HUES64 (cell line): ENCODE results near the gene ADAMTS17.

Experiments
- H3K27ac ChIP-seq: 2 replicates; pipeline ENCODE4 v1.7.0; 2013; ENCODE audit warnings: low read depth, low read length, inconsistent platforms
- H3K27me3 ChIP-seq: 2 replicates; pipeline ENCODE4 v1.6.1; 2013; ENCODE audit warnings: mild to moderate bottlenecking, low read length; ENCODE audit not compliant: insufficient read depth
- H3K36me3 ChIP-seq: 2 replicates; pipeline ENCODE4 v1.6.1; 2013; ENCODE audit warnings: mild to moderate bottlenecking, low read length; ENCODE audit not compliant: insufficient read depth
- H3K4me1 ChIP-seq: 2 replicates; pipeline ENCODE4 v1.6.1; 2013; ENCODE audit warnings: mild to moderate bottlenecking, low read length, moderate library complexity; ENCODE audit not compliant: insufficient read depth
- H3K4me3 ChIP-seq: 2 replicates; pipeline ENCODE4 v1.5.1; 2013; ENCODE audit warnings: mild to moderate bottlenecking, low read length, moderate library complexity
- H3K9ac ChIP-seq: 2 replicates; pipeline ENCODE4 v1.6.1; 2013; ENCODE audit warnings: mild to moderate bottlenecking, low read depth, low read length
- H3K9me3 ChIP-seq: 2 replicates; pipeline ENCODE4 v1.6.1; 2013; ENCODE audit warnings: low read depth, low read length; ENCODE audit not compliant: insufficient read depth
- WGBS: fragments of 150-250, 120-280 bp; methylation state at CpG from one replicate; pipeline ENCODE4 v1.1.7; 2013; ENCODE audit warnings: missing lambda C conversion rate; 5-methylcytosine and 5-hydroxymethylcytosine counted together

The ADAMTS17 gene

DNA sequence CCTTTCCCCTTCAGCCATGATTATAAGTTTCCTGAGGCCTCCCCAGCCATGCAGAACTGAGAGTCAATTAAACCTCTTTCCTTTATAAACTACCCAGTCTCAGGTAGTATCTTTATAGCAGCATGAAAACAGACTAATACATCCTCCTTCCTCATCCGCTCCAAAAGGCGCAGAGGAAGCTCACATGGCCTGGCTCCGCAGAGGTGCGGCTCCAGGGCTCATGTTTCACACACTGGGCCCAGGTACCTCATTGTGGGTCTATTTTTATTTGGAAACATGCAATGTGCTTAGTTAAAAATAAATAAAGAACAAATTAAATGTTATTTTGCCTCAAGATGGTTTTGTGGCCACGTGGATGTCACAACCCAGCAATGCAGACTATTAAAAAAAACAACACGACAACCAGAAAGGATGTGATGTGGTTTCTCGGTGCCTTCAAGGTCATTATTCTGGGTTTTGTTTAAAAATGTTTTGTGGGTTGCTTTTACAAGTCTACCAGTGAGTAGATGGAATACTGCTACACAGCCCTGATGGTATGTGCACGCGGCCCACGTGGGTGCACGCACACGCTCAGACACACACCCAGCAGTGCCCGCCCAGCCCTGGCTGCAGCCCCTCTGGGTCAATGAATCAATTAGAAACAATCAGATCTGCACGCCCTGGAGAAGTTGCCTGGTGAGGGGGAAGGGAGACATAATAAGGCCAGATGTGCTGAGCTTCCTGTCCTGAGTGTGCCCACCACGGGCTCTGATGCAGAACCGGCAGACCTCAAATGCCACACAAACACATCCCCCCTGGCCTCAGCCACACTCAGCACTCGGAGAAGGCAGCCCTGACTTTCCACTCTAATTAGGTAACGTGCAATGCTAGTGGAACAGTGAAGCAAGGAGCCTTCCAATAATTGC is 140.1 kb downstream of the ADAMTS17 start:
- Histone ChIP-seq H3K9me3 (no peaks in the 10 kb centered on the region; the same call in 1 of the 2 replicates), H3K4me1 (peaks cover 5% of the 10 kb centered on the region), H3K27me3 (no peaks in the 10 kb centered on the region), H3K9ac (no peak overlapping the region), H3K4me3 (no peak overlapping the region), H3K36me3 (no peaks in the 10 kb centered on the region), H3K27ac (no peak overlapping the region)
- WGBS = 92% methylated on average over 18 of the region's 18 CpGs

DNA sequence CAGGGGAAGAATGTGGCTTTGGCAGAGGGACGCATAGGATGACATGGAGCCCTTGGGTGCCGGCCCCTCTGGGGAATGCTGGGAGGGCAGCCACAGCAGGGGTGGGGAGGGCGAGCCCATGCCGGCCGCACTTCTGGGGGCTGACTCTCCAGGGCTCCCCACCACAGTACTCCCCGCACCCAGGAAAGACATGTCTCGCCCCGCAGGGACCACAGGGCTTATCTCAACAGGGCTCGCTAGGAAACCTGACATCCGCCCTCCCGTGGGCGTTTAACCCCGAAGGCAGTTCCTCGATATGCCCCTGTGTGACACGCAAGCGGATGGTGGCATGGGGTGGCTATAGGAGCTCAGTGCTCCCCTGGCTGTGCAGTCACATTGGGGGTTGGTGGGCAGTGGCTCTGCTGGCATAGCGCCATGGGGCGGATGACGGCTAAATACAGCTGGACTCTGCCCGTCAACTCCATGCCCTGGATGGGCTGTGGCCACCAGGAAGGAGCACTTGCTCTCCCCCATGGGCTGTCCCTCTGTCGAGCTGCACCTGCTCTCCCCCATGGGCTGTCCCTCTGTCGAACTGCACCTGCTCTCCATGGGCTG is 141.4 kb downstream of the ADAMTS17 start:
- Histone ChIP-seq H3K4me1 (peaks cover 2% of the 10 kb centered on the region; the same call in 1 of the 2 replicates), H3K36me3 (no peaks in the 10 kb centered on the region), H3K27me3 (no peaks in the 10 kb centered on the region), H3K9ac (no peak overlapping the region), H3K4me3 (no peak overlapping the region), H3K9me3 (no peaks in the 10 kb centered on the region; the same call in 1 of the 2 replicates), H3K27ac (no peak overlapping the region)
- WGBS = 96% methylated on average over 22 of the region's 22 CpGs

DNA sequence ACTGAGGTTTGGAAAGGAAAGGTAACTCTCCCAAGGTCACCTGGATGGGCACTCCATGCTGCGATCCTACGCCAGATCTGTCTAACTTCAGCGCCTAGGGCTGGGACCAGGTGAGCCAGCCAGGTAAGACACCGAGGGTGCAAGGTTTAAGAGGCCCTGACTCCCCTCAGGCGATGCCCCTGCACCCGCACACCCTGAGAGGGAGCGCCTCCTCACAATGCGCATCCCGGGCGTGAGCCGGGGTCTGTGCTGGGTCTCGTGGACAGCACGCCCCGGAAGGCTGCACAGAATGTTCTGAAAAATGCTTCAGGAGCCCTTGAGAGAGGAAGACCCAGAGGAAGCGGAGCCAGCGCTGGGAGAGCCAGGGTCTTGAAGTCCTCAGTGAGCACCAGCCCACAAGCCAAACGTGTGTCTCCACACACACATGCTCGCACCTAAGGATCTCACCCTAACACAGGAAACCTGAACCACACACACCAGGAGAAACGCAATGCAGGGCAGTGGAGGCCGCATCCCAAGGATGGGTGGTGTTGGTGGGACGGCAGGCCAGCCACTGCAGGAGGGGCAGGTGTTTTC is 142.0 kb downstream of the ADAMTS17 start:
- 96% methylated on average over 21 of the region's 21 CpGs for WGBS
- Histone ChIP-seq H3K9me3 (no peaks in the 10 kb centered on the region; the same call in 1 of the 2 replicates), H3K9ac (no peak overlapping the region), H3K36me3 (no peaks in the 10 kb centered on the region), H3K4me3 (no peak overlapping the region), H3K4me1 (peaks cover 2% of the 10 kb centered on the region; the same call in 1 of the 2 replicates), H3K27ac (no peak overlapping the region), H3K27me3 (no peaks in the 10 kb centered on the region)

DNA sequence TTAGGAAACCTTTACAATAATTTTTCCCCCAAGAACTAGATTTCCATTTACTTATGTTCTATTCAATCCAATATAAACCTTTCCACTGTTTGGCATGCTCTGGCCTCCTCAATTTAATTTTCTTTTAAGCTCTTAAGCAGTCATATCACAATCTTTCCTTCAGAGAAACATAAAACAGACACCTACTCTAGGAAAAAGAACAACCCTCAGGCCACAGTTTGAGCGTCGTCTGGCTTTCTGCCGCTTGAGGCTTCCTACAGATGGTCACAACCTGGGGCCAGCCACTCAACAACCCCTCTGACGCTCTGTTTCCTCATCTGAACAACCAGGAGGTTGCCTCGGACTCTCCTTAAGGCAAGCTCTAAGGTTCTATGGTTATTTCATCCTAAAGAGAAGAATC is 143.3 kb downstream of the ADAMTS17 start:
- no peak overlapping the region for H3K27ac ChIP-seq
- H3K4me1 ChIP-seq = peaks cover 2% of the 10 kb centered on the region; the same call in 1 of the 2 replicates
- H3K36me3 ChIP-seq = no peaks in the 10 kb centered on the region
- H3K9me3 ChIP-seq = no peaks in the 10 kb centered on the region
- WGBS = 95% methylated on average over 5 of the region's 5 CpGs
- no peak overlapping the region for H3K4me3 ChIP-seq
- no peak overlapping the region for H3K9ac ChIP-seq
- H3K27me3 ChIP-seq = no peaks in the 10 kb centered on the region

DNA sequence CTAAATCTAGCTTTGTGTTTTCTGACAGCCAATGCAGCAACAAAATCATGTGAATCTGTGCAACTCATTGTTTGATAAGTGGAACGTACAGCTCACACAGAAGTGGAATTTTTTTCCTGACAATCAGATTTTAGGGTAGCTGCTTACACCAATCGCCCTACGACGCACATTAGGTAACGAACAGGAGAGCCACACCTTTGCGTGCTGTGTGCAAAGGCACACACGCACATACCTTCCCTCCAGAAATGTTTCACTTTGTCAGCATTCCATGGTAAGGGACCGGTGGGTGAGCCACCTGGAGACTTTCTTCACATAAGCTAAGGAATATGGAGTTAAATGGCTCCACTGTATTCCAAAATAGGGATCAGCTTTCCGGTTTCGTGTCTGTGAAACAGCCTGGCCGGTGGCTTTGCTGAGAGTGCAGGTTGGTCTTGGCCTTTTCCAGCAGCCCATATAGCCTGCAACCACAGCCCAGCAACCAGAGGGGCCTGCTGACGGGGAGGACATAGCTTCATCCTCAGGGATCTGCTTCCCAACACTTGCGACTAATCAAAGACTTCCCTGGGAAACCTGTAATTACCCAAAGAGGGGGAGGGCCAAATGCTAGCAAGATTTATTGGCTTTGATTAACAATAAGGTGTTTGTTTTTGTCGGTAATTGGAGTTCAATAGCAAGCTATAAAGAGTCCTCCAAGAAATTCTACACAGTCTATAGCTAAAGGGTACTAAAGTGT is 145.3 kb downstream of the ADAMTS17 start:
- 96% methylated on average over 13 of the region's 14 CpGs for WGBS
- no peak overlapping the region for H3K4me3 ChIP-seq
- H3K4me1 ChIP-seq = peaks cover 6% of the 10 kb centered on the region; the same call in 1 of the 2 replicates
- no peaks in the 10 kb centered on the region for H3K27me3 ChIP-seq
- no peaks in the 10 kb centered on the region for H3K36me3 ChIP-seq
- H3K9ac ChIP-seq = no peak overlapping the region
- no peaks in the 10 kb centered on the region for H3K9me3 ChIP-seq
- no peak overlapping the region for H3K27ac ChIP-seq

DNA sequence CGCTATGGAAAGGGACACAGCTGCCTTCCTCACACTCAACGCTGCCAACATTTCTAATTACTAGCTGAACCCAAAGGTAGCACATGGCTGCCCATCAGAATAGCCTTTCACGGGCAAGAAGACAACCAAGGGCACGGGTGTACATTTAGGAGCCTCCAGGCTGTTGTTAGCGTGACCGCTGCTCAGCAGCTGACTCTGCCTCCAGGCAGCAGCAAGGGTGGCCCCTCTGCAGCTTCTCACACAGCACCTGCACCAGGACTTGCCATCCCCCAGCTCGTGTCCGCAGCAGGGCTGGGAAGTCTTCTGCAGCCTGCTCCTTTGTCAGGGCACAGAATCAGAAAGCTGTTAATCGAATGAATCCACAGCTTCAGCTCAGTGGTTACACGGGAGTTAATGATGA is 146.8 kb downstream of the ADAMTS17 start:
- Histone ChIP-seq H3K36me3 (no peaks in the 10 kb centered on the region), H3K4me1 (peaks cover 13% of the 10 kb centered on the region; the same call in 1 of the 2 replicates), H3K9me3 (no peaks in the 10 kb centered on the region), H3K27me3 (no peaks in the 10 kb centered on the region), H3K4me3 (no peak overlapping the region), H3K9ac (no peak overlapping the region), H3K27ac (no peak overlapping the region)
- WGBS = 93% methylated on average over 10 of the region's 10 CpGs

DNA sequence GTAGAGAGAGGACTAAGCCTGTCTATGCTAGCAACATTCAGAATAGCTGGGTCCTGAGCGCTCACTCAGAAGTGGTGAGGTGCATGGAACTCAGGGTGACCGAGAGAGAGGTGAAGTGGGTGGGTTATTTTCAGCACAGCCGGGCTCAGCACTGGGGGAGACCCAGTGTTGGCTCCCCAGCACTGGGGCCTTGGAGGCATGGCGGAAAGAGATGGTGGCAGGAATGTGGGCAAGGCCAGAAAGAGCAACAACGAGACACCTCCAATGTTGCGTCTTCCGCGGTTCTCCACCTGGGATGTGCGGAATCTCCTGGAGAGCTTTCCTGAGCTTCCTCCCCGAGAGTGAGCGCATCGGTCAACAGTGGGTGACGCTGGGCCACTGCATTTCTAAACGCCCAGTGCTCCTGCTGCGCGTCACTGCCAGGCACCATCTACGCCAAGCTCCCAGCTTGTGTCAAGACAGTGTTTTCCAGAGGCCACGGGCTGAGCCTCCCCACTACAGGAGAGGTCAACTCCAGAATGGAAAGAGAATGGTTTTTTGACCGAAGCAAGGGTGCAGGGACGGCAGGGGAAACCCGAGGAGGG is 148.4 kb downstream of the ADAMTS17 start:
- H3K27me3 ChIP-seq = no peaks in the 10 kb centered on the region
- no peaks in the 10 kb centered on the region for H3K36me3 ChIP-seq
- H3K9ac ChIP-seq = no peak overlapping the region
- H3K4me3 ChIP-seq = no peak overlapping the region
- no peak overlapping the region for H3K27ac ChIP-seq
- 97% methylated on average over 21 of the region's 21 CpGs for WGBS
- H3K9me3 ChIP-seq = no peaks in the 10 kb centered on the region
- peaks cover 13% of the 10 kb centered on the region; the same call in 1 of the 2 replicates for H3K4me1 ChIP-seq

DNA sequence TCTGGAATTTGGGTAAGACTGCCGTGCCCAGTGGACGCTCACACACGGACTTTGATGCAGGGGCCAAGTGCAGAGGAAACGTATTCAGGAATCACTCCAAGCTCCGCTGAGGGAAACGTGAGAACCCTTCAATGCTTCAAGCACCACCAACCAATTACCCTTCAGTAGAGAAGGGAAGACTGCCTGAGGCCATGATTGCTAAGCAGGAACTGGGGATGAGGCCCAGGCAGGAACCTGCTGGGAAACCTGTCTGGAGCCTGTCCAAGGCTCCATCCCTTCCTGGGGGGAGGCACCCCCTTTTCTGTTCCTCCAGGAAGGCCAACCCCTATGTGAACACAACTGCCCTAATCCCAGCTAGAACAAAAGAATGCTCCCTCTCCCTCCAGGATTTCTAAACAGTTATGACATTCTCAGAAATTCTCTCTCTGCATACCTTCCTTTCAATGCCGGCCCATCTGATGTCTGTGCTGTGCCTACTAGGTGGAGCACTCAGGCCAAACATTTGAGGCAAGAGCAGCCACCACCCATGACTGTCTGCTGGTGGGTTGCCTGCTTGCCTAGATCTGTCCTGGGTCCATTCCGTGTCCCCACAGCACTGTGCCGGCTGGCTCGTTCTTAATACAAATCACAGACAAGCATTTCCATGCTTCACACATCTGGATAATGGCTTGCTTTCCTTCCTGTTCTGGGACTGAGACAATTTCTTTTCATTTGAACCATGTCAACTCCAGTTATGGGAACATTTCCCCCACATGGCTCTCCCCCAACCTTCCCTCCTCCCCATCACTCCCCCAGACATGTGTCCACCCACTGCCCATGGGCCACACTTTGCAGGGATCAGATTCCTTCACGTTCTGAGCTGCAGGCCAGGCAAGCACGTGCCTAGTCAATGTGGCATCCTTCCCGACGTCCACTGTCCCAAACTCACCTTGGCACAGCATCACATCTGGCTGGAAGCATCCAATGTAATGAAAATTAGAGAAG is 149.4 kb downstream of the ADAMTS17 start:
- no peak overlapping the region for H3K4me3 ChIP-seq
- no peaks in the 10 kb centered on the region for H3K27me3 ChIP-seq
- no peaks in the 10 kb centered on the region for H3K9me3 ChIP-seq
- WGBS = 87% methylated on average over 14 of the region's 14 CpGs
- no peak overlapping the region for H3K27ac ChIP-seq
- H3K9ac ChIP-seq = no peak overlapping the region
- no peaks in the 10 kb centered on the region for H3K36me3 ChIP-seq
- H3K4me1 ChIP-seq = peaks cover 13% of the 10 kb centered on the region; the same call in 1 of the 2 replicates

DNA sequence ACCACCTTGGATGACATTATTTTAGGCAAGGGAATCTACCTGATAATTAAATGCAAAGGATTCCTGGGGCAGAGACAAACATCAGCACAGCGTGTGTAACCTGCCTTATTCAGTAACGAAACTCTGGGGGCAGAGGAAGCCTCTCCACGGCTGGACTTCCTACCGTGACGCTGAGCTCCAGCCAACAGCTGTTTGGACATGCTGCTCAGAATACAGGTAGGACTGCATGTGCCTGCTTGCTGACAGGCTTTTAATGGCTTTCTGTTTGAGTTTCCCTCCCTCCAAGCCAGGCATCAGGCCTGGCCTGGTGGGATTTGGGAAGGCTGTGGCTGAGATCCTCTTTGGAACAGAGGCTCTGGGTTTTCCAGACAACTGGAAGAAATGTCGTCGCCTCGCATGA is 150.6 kb downstream of the ADAMTS17 start:
- H3K9me3 ChIP-seq = no peaks in the 10 kb centered on the region
- H3K36me3 ChIP-seq = no peaks in the 10 kb centered on the region
- no peak overlapping the region for H3K9ac ChIP-seq
- WGBS = 71% methylated on average over 8 of the region's 8 CpGs
- H3K27ac ChIP-seq = no peak overlapping the region
- no peaks in the 10 kb centered on the region for H3K27me3 ChIP-seq
- H3K4me1 ChIP-seq = peaks cover 13% of the 10 kb centered on the region; the same call in 1 of the 2 replicates
- no peak overlapping the region for H3K4me3 ChIP-seq

DNA sequence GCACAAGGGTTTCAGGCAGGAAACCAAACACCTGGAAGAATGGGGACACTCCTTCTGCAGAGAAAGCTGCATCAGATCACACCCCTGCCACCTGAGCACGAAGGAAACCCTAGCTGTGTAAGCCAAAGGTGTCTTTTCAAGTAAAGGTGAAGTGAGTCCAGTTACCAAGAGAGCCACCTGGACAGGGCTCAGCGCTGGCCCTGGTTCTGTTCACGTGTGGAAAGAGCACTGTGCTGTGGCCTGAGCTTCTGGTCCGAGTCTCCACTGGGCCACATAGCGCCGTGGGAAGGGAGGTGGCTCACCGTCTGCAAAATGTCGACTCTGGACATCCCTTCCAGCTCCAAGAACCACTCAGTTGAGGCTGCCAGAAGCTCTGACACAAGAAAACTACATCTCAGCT is 151.1 kb downstream of the ADAMTS17 start:
- H3K4me1 ChIP-seq = peaks cover 13% of the 10 kb centered on the region; the same call in 1 of the 2 replicates
- H3K4me3 ChIP-seq = no peak overlapping the region
- H3K27me3 ChIP-seq = no peaks in the 10 kb centered on the region
- 92% methylated on average over 8 of the region's 8 CpGs for WGBS
- no peaks in the 10 kb centered on the region for H3K9me3 ChIP-seq
- no peaks in the 10 kb centered on the region for H3K36me3 ChIP-seq
- no peak overlapping the region for H3K9ac ChIP-seq
- H3K27ac ChIP-seq = no peak overlapping the region
